Measurements from ENCODE around the gene PTGS2.

- TF ChIP-seq CTCF (IDR thresholded peaks at IDR 0.05; ENCODE audit: insufficient read depth, low read length) (no peak), REST (IDR thresholded peaks at IDR 0.05; ENCODE audit: insufficient replicate concordance, low read depth) (no peak), POLR2AphosphoS5 (IDR thresholded peaks at IDR 0.05; ENCODE audit: low read depth) (no peak)
Measured at GRCh38 chr1:186683652-186684410, 3.6 kb upstream of the PTGS2 start.

Measured in HL-60 (cell line).